ENCODE measurements around the gene CCDC74A.
"Not testable (repeated sequence)": the region's sequence is repeated elsewhere in the genome, so short reads cannot be mapped to it uniquely, and the experiment has no call there.

DNA sequence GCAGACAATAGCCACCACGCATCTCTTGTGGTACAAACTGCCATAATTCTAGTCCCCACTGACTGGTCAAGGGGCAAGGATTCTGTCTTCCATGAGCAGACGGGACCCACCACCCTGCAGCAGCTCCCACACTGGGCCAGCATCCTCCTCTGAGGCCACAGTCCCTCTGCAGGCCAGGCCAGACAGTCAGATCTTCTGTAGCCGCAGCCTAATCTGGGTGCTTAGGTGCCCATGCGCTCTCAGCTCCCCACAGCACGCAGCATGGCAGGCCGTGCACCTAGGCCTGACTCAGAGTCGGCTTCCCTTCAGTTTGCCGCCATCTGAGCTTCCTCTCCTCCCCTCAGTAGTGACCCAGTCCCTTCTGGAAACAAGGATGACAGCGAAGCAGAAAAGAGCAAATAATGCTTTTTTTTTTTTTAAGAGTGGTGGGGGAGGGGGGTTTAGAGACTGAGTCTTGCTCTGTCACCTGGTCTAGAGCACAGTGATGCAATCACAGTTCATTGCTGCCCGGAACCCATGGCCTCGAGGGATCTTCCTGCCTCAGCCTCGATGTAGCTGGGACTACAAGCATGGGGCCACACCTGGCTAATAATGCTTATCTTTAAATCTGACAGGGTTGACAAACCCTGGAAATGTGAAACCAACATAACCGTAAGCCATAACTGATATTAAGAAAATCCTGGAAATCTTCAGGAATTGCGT is 41.3 kb upstream of the CCDC74A start:
- TF ChIP-seq SP1, SUZ12, NFRKB, ARNT, ZNF384, FOXA1 (IDR thresholded peaks at IDR 0.05): not testable (repeated sequence)
